AG09309 (cell line): ENCODE data around the gene PSTPIP1.

ENCODE experiments used
- DNase-seq: peaks from one replicate; pipeline ENCODE4 v3.0.0-alpha.2; 2010; ENCODE audit warnings: low read depth
- H3K4me3 ChIP-seq: 2 replicates; pipeline ENCODE4 v1.5.1; 2011; ENCODE audit warnings: mild to moderate bottlenecking, low read depth, low read length, moderate library complexity; ENCODE audit not compliant: control insufficient read depth
- TF ChIP-seq, protein P1 (sequence below): IDR thresholded peaks from 2 replicates; pipeline ENCODE4 v1.5.1; 2011; ENCODE audit warnings: mild to moderate bottlenecking, low read depth, low read length, inconsistent platforms; ENCODE audit not compliant: insufficient read depth, control insufficient read depth; ENCODE audit errors: missing control alignments

The PSTPIP1 gene

DNA sequence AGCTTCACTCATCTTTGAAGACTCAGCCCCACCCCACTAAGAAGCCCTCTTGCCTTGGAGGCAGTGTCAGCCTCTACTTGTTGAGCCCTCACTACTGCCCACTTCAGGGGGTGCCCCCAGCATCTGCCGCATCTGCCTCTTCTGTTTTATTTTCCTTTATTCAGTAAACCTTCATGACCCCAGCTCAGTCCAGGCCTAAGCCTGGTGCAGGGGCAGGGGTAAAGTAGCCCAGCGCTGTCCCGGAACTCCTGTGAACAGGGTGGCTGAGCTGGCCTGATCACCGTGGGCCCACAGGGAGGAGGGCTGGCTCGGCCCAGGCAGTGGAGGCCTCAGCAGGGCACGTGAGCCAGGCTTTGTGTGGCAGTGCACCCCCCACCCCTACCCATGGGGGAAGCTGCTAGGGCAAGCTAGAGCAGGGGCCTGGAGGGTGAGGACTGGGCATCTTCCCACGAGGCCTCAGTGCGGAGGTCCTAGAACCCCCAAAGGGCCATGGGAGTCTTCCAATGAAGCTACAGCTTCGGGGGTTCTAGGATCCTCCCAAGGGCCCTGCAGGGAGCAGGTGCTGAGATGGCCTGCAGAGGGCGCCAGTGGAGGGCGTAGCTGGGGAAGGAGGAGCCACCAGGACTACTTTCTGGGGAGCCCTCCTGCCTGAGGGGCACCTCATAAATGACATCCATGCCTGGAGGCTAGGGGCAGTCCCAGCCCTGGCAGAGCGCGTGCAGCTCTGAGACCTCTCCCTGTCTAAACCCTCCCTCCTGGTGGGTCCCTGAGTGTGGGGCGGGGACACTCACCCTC, 40.0 kb downstream of the PSTPIP1 start:
- no peak for DNase-seq

DNA sequence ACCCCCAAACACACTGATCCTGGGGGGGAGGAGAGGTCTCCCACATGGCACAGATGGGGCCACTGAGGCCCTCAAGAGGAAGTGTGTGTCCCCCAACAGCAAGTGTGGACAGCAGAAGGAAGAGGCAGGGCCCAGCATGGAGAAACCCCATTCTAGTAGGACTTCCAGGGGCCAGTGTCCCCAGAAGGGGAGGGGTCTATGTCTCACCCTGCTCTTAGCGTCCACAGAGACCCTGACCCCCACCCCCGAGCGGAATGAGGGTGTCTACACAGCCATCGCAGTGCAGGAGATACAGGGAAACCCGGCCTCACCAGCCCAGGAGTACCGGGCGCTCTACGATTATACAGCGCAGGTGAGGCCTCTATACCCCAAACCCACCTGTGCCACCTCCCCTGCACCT, 40.7 kb downstream of the PSTPIP1 start:
- no peak overlapping the region for H3K4me3 ChIP-seq

More for the DNA sequence above, 40.0 kb downstream of the PSTPIP1 start:
- H3K4me3 ChIP-seq = no peak overlapping the region
- TF ChIP-seq, protein P1, sequence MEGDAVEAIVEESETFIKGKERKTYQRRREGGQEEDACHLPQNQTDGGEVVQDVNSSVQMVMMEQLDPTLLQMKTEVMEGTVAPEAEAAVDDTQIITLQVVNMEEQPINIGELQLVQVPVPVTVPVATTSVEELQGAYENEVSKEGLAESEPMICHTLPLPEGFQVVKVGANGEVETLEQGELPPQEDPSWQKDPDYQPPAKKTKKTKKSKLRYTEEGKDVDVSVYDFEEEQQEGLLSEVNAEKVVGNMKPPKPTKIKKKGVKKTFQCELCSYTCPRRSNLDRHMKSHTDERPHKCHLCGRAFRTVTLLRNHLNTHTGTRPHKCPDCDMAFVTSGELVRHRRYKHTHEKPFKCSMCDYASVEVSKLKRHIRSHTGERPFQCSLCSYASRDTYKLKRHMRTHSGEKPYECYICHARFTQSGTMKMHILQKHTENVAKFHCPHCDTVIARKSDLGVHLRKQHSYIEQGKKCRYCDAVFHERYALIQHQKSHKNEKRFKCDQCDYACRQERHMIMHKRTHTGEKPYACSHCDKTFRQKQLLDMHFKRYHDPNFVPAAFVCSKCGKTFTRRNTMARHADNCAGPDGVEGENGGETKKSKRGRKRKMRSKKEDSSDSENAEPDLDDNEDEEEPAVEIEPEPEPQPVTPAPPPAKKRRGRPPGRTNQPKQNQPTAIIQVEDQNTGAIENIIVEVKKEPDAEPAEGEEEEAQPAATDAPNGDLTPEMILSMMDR = peak; percentile 75

DNA sequence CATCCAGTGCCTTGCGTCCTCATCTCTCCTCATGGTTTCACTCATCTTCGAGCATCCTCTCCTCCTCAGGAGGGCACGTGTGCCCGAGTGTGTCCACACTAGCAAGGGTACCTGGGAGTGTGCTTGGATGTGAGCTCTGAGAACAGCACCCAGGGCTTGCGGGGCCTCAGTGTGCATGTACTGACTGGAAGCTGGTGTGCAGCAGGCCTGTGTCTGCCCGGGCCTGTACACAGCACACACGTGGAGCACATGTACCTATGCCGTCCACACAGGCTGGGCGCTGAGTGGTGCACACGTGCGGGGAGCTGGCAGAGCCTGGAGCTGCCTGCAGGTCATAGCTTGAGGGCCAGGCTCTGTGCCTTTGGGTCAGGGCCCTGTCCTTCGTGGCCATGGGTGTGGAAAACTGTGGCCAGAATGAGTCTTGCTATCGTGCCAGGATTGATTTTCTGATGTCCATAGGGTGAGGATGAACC, 41.1 kb downstream of the PSTPIP1 start:
- no peak for DNase-seq
- H3K4me3 ChIP-seq = no peak overlapping the region
- TF ChIP-seq, protein P1 = no peak

More for the DNA sequence above, 40.7 kb downstream of the PSTPIP1 start:
- no peak for DNase-seq
- TF ChIP-seq, protein P1 = no peak

DNA sequence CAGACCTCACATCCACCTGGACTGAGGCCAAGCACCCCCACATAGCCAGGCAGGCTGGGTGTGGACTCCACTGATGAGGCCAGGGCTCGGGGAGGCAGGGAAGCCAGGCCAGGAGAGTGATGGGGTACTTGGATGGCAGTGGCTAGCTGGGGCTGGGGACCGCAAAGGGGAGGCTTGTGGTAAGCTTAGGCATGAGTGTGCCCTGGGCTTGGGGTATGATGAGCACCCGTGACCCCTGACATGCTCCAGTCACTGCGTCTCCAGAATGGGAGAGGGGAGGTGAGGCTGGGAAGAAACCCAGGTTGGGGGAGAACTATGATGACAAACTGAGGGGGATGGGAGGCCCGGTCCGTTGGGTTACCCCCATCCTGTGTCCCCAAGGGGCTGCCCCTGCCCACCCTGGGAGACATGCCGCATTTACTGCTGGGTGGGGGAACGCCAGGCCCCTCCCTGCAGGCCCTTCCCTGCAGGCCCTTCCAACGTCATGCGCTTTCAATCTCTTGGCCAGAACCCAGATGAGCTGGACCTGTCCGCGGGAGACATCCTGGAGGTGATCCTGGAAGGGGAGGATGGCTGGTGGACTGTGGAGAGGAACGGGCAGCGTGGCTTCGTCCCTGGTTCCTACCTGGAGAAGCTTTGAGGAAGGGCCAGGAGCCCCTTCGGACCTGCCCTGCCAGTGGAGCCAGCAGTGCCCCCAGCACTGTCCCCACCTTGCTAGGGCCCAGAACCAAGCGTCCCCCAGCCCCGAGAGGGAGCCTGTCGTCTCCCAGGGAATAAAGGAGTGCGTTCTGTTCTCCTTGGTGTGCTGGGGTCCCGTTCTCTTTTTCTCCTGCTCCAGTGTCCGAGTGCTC, 41.8 kb downstream of the PSTPIP1 start:
- DNase-seq = no peak
- TF ChIP-seq, protein P1 = no peak
- H3K4me3 ChIP-seq = no peak overlapping the region

DNA sequence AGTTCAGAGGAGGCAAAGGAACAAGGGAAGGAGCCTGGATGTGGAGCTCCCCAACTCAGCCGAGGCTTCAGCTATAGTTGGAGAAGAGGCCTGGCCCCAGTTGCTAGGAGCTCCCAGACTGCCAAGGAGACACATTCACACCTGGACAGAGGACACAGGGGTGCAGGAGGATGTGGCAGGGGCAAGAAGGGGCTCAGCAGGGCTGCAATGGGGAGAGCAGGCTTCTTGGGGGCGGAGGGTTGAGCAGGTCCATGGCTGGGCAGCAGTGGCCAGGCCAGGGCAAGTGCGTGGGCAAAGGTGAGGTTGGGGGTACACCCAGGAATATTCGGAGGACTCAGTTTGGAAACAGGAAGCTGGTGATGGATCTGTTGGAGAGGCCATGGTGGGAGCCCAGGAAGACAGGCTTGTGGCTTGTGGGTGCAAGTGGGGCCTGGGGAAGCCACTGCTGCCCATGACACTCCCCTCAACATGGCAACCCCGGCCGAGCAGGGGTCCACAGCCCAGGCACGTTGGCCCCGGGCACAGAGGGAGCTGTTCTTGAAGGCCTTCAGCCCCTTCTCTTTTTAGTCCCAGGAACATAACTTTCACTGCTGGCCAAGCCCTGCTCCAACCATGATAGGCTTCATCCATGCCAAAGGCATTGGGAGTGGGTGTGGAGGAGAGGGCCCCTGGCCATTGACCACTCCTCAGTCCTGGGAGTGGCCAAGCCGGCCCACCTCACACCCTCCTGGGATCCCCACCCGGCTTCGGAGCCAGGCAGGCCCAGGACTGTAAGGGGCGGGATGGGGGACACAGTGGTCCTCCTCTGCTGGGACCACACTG, 42.7 kb downstream of the PSTPIP1 start:
- H3K4me3 ChIP-seq = no peak overlapping the region
- TF ChIP-seq, protein P1 = no peak

More for the DNA sequence above, 42.7 kb downstream of the PSTPIP1 start:
- DNase-seq = no peak
